ENCODE results near the gene PRICKLE2. TPM values are rescaled to one million over a fixed set of nuclear protein-coding genes. Genes with fewer than 3 reads are reported as not detected.

The PRICKLE2 gene
- 21.1 and 30.3 TPM in 2 replicates for total RNA-seq
- polyA plus RNA-seq = 8.5 TPM in 2 replicates

GRCh38 chr3:64224826-64225610 is at the start of gene PRICKLE2:
Gene PRICKLE2 (minus strand): TSS chr3:64225466. CDS start chr3:64198927, 26,539 bp downstream.
- H3K4me2 ChIP-seq = peak within 1 kb of the TSS; percentile 45
- H3K79me2 ChIP-seq = peaks cover 61% of the 10 kb centered on the region
- H3K4me1 ChIP-seq (ENCODE audit: insufficient read depth) = peaks cover 8% of the 10 kb centered on the region
- H2AFZ ChIP-seq = no peak within 1 kb of the TSS
- H3K36me3 ChIP-seq (replicated peaks; ENCODE audit: insufficient read depth, low read depth) = no peaks in the 10 kb centered on the region
- WGBS (ENCODE audit: low lambda C conversion rate, missing lambda C conversion rate) = 40% methylated on average over 13 of the region's 13 CpGs
- H3K9me2 ChIP-seq (replicated peaks; ENCODE audit: insufficient read depth) = no peaks in the 10 kb centered on the region
- no peaks in the 10 kb centered on the region for H3K9me3 ChIP-seq (ENCODE audit: low read depth)
- H3K4me3 ChIP-seq = no peak within 1 kb of the TSS
- H3K27me3 ChIP-seq = no peaks in the 10 kb centered on the region
- TF ChIP-seq CTCF (IDR thresholded peaks at IDR 0.05; ENCODE audit: poor library complexity) = no peak
- no peak for TF ChIP-seq EZH2 (IDR thresholded peaks at IDR 0.05; ENCODE audit: borderline replicate concordance)
- no peak for TF ChIP-seq EZH2phosphoT487 (IDR thresholded peaks at IDR 0.05; ENCODE audit: low read depth, severe bottlenecking, unreplicated experiment)
- no peaks in the 10 kb centered on the region for H4K20me1 ChIP-seq (ENCODE audit: insufficient read depth, poor library complexity, severe bottlenecking)
- DNase-seq (ENCODE audit: low spot score) = peak; percentile 56
- H3K27ac ChIP-seq = peak within 1 kb of the TSS; percentile 51

- Histone ChIP-seq H3K27me3 (no peaks in the 10 kb centered on the region), H3K9me2 (replicated peaks; ENCODE audit: insufficient read depth) (no peaks in the 10 kb centered on the region), H3K9me3 (ENCODE audit: low read depth) (no peaks in the 10 kb centered on the region), H4K20me1 (ENCODE audit: insufficient read depth, poor library complexity, severe bottlenecking) (no peaks in the 10 kb centered on the region), H3K4me2 (no peak overlapping the region), H2AFZ (no peak overlapping the region), H3K36me3 (replicated peaks; ENCODE audit: insufficient read depth, low read depth) (no peaks in the 10 kb centered on the region), H3K79me2 (peaks cover 5% of the 10 kb centered on the region), H3K4me1 (ENCODE audit: insufficient read depth) (peaks cover 8% of the 10 kb centered on the region), H3K27ac (no peak overlapping the region), H3K4me3 (no peak overlapping the region)
- no peak for DNase-seq (ENCODE audit: low spot score)
- whole genome bisulfite sequencing (ENCODE audit: low lambda C conversion rate, missing lambda C conversion rate) = 80% methylated on average over 3 of the region's 3 CpGs
- no peak for TF ChIP-seq EZH2 (IDR thresholded peaks at IDR 0.05; ENCODE audit: borderline replicate concordance)
Observed at GRCh38 chr3:64272842-64273241, 47.6 kb upstream of the PRICKLE2 start.

- peaks cover 5% of the 10 kb centered on the region for H3K79me2 ChIP-seq
- H3K4me2 ChIP-seq = no peak overlapping the region
- no peak for DNase-seq (ENCODE audit: low spot score)
- no peaks in the 10 kb centered on the region for H3K9me3 ChIP-seq (ENCODE audit: low read depth)
- H4K20me1 ChIP-seq (ENCODE audit: insufficient read depth, poor library complexity, severe bottlenecking) = no peaks in the 10 kb centered on the region
- no peaks in the 10 kb centered on the region for H3K9me2 ChIP-seq (replicated peaks; ENCODE audit: insufficient read depth)
- H3K36me3 ChIP-seq (replicated peaks; ENCODE audit: insufficient read depth, low read depth) = no peaks in the 10 kb centered on the region
- H3K4me3 ChIP-seq = no peak overlapping the region
- peaks cover 8% of the 10 kb centered on the region for H3K4me1 ChIP-seq (ENCODE audit: insufficient read depth)
- no peaks in the 10 kb centered on the region for H3K27me3 ChIP-seq
- H3K27ac ChIP-seq = no peak overlapping the region
- WGBS (ENCODE audit: low lambda C conversion rate, missing lambda C conversion rate) = 94% methylated on average over 2 of the region's 2 CpGs
- TF ChIP-seq CTCF (IDR thresholded peaks at IDR 0.05; ENCODE audit: poor library complexity) = no peak
- no peak for TF ChIP-seq EZH2phosphoT487 (IDR thresholded peaks at IDR 0.05; ENCODE audit: low read depth, severe bottlenecking, unreplicated experiment)
- TF ChIP-seq EZH2 (IDR thresholded peaks at IDR 0.05; ENCODE audit: borderline replicate concordance) = no peak
- no peak overlapping the region for H2AFZ ChIP-seq
Observed at GRCh38 chr3:64272271-64272670, 47.0 kb upstream of the PRICKLE2 start.

GRCh38 chr3:64271631-64272030 is 46.4 kb upstream of the PRICKLE2 start:
- no peak for DNase-seq (ENCODE audit: low spot score)
- no peaks in the 10 kb centered on the region for H3K27me3 ChIP-seq
- H3K4me3 ChIP-seq = no peak overlapping the region
- H2AFZ ChIP-seq = no peak overlapping the region
- H3K79me2 ChIP-seq = peaks cover 5% of the 10 kb centered on the region
- no peaks in the 10 kb centered on the region for H3K9me2 ChIP-seq (replicated peaks; ENCODE audit: insufficient read depth)
- no peaks in the 10 kb centered on the region for H3K36me3 ChIP-seq (replicated peaks; ENCODE audit: insufficient read depth, low read depth)
- no peak overlapping the region for H3K4me2 ChIP-seq
- no peak overlapping the region for H3K27ac ChIP-seq
- H3K4me1 ChIP-seq (ENCODE audit: insufficient read depth) = peaks cover 8% of the 10 kb centered on the region
- WGBS (ENCODE audit: low lambda C conversion rate, missing lambda C conversion rate) = 88% methylated on average over 2 of the region's 2 CpGs
- H3K9me3 ChIP-seq (ENCODE audit: low read depth) = no peaks in the 10 kb centered on the region
- TF ChIP-seq EZH2 (IDR thresholded peaks at IDR 0.05; ENCODE audit: borderline replicate concordance) = no peak
- no peak for TF ChIP-seq CTCF (IDR thresholded peaks at IDR 0.05; ENCODE audit: poor library complexity)
- no peak for TF ChIP-seq EZH2phosphoT487 (IDR thresholded peaks at IDR 0.05; ENCODE audit: low read depth, severe bottlenecking, unreplicated experiment)
- H4K20me1 ChIP-seq (ENCODE audit: insufficient read depth, poor library complexity, severe bottlenecking) = no peaks in the 10 kb centered on the region

Data from hepatocyte (in vitro differentiated cells).